Measurements from ENCODE around the gene MSL2. TPM values are rescaled to one million over a fixed set of nuclear protein-coding genes. Genes with fewer than 3 reads are reported as not detected.
"Not testable (repeated sequence)": the region's sequence is repeated elsewhere in the genome, so short reads cannot be mapped to it uniquely, and the experiment has no call there.

MSL2 gene
- 10 to 100 TPM; 23.8 to 28.7 TPM for total RNA-seq
- polyA plus RNA-seq (ENCODE audit: insufficient read length in 2 of 2), result 10 to 100 TPM; 26.2 to 31.5 TPM
- long read RNA-seq, donor 1, full-length matches to known transcripts, result 7 of 7 reads
- long read RNA-seq, donor 1, partial matches to known transcripts, result 0 of 7 reads
- long read RNA-seq, donor 1, other reads (novel, unspliced or antisense), result 0 of 7 reads
- long read RNA-seq, donor 2, full-length matches to known transcripts, result 6 of 6 reads
- long read RNA-seq, donor 2, partial matches to known transcripts, result 0 of 6 reads
- long read RNA-seq, donor 2, other reads (novel, unspliced or antisense), result 0 of 6 reads
- long read RNA-seq, donor 3, full-length matches to known transcripts, result 6 of 6 reads
- long read RNA-seq, donor 3, partial matches to known transcripts, result 0 of 6 reads
- long read RNA-seq, donor 3, other reads (novel, unspliced or antisense), result 0 of 6 reads
- long read RNA-seq, donor 4, full-length matches to known transcripts, result 5 of 5 reads
- long read RNA-seq, donor 4, partial matches to known transcripts, result 0 of 5 reads
- long read RNA-seq, donor 4, other reads (novel, unspliced or antisense), result 0 of 5 reads

- peak within 1 kb of the TSS; percentile 86 for H3K4me3 ChIP-seq (ENCODE audit: low read depth, low read length)
- H3K36me3 ChIP-seq (ENCODE audit: control insufficient read depth, insufficient read depth, low read length), result no peaks in the 10 kb centered on the region
- H3K27ac ChIP-seq (ENCODE audit: low read depth, low read length), result peak within 1 kb of the TSS; percentile 99
- H3K4me1 ChIP-seq (ENCODE audit: control insufficient read depth, insufficient read depth, low read length), result peaks cover 14% of the 10 kb centered on the region
- no peak for DNase-seq (ENCODE audit: low read depth in 4 of 6, low spot score in 6 of 6)
- H3K9me3 ChIP-seq (ENCODE audit: control insufficient read depth, insufficient read depth, low read length), result no peaks in the 10 kb centered on the region
- under 1% methylated on average over 37 of the region's 37 CpGs for WGBS (ENCODE audit: insufficient coverage)
- H3K27me3 ChIP-seq (ENCODE audit: control insufficient read depth, insufficient read depth, low read length), result no peaks in the 10 kb centered on the region
Measured at GRCh38 chr3:136196064-136196400, at the start of gene MSL2. MSL2 (minus strand) TSS chr3:136196335; CDS start chr3:136195113, 1,222 bp downstream.

- Histone ChIP-seq H3K27ac (ENCODE audit: low read depth, low read length) (no peak overlapping the region), H3K9me3 (ENCODE audit: control insufficient read depth, insufficient read depth, low read length) (no peaks in the 10 kb centered on the region), H3K27me3 (ENCODE audit: control insufficient read depth, insufficient read depth, low read length) (no peaks in the 10 kb centered on the region), H3K4me1 (ENCODE audit: control insufficient read depth, insufficient read depth, low read length) (peaks cover 7% of the 10 kb centered on the region), H3K36me3 (ENCODE audit: control insufficient read depth, insufficient read depth, low read length) (no peaks in the 10 kb centered on the region), H3K4me3 (ENCODE audit: low read depth, low read length) (no peak overlapping the region)
- DNase-seq (ENCODE audit: low read depth in 4 of 6, low spot score in 6 of 6), result no peak
- 83% methylated on average over 3 of the region's 3 CpGs for WGBS (ENCODE audit: insufficient coverage)
Measured at GRCh38 chr3:136245691-136246090, 49.6 kb upstream of the MSL2 start.

GRCh38 chr3:136239094-136239493 is 43.0 kb upstream of the MSL2 start:
- no peaks in the 10 kb centered on the region for H3K4me1 ChIP-seq (ENCODE audit: control insufficient read depth, insufficient read depth, low read length)
- H3K4me3 ChIP-seq (ENCODE audit: low read depth, low read length), result no peak overlapping the region
- H3K9me3 ChIP-seq (ENCODE audit: control insufficient read depth, insufficient read depth, low read length), result no peaks in the 10 kb centered on the region
- H3K27me3 ChIP-seq (ENCODE audit: control insufficient read depth, insufficient read depth, low read length), result no peaks in the 10 kb centered on the region
- H3K36me3 ChIP-seq (ENCODE audit: control insufficient read depth, insufficient read depth, low read length), result no peaks in the 10 kb centered on the region
- no peak overlapping the region for H3K27ac ChIP-seq (ENCODE audit: low read depth, low read length)
- no peak for DNase-seq (ENCODE audit: low read depth in 4 of 6, low spot score in 6 of 6)
- WGBS (ENCODE audit: insufficient coverage), result no CpG with 5 or more reads among the region's 1 CpG

- no peaks in the 10 kb centered on the region for H3K9me3 ChIP-seq (ENCODE audit: control insufficient read depth, insufficient read depth, low read length)
- DNase-seq (ENCODE audit: low read depth in 4 of 6, low spot score in 6 of 6), result no peak
- no peaks in the 10 kb centered on the region for H3K27me3 ChIP-seq (ENCODE audit: control insufficient read depth, insufficient read depth, low read length)
- no peaks in the 10 kb centered on the region for H3K4me1 ChIP-seq (ENCODE audit: control insufficient read depth, insufficient read depth, low read length)
- WGBS (ENCODE audit: insufficient coverage), result 100% methylated on average over 1 of the region's 4 CpGs
- H3K27ac ChIP-seq (ENCODE audit: low read depth, low read length), result no peak overlapping the region
- H3K36me3 ChIP-seq (ENCODE audit: control insufficient read depth, insufficient read depth, low read length), result no peaks in the 10 kb centered on the region
- no peak overlapping the region for H3K4me3 ChIP-seq (ENCODE audit: low read depth, low read length)
Measured at GRCh38 chr3:136237961-136238649, 42.0 kb upstream of the MSL2 start.

- H3K36me3 ChIP-seq (ENCODE audit: control insufficient read depth, insufficient read depth, low read length), result no peaks in the 10 kb centered on the region
- no peaks in the 10 kb centered on the region for H3K27me3 ChIP-seq (ENCODE audit: control insufficient read depth, insufficient read depth, low read length)
- WGBS (ENCODE audit: insufficient coverage), result no CpG with 5 or more reads among the region's 1 CpG
- H3K4me1 ChIP-seq (ENCODE audit: control insufficient read depth, insufficient read depth, low read length), result no peaks in the 10 kb centered on the region
- H3K27ac ChIP-seq (ENCODE audit: low read depth, low read length), result no peak overlapping the region
- no peak for DNase-seq (ENCODE audit: low read depth in 4 of 6, low spot score in 6 of 6)
- H3K9me3 ChIP-seq (ENCODE audit: control insufficient read depth, insufficient read depth, low read length), result no peaks in the 10 kb centered on the region
- H3K4me3 ChIP-seq (ENCODE audit: low read depth, low read length), result no peak overlapping the region
Measured at GRCh38 chr3:136237103-136237502, 41.0 kb upstream of the MSL2 start.

GRCh38 chr3:136236109-136236508 is 40.0 kb upstream of the MSL2 start:
- WGBS (ENCODE audit: insufficient coverage), result 80% methylated on average over 1 of the region's 2 CpGs
- no peak overlapping the region for H3K4me3 ChIP-seq (ENCODE audit: low read depth, low read length)
- H3K9me3 ChIP-seq (ENCODE audit: control insufficient read depth, insufficient read depth, low read length), result no peaks in the 10 kb centered on the region
- no peaks in the 10 kb centered on the region for H3K36me3 ChIP-seq (ENCODE audit: control insufficient read depth, insufficient read depth, low read length)
- DNase-seq (ENCODE audit: low read depth in 4 of 6, low spot score in 6 of 6), result no peak
- no peak overlapping the region for H3K27ac ChIP-seq (ENCODE audit: low read depth, low read length)
- no peaks in the 10 kb centered on the region for H3K27me3 ChIP-seq (ENCODE audit: control insufficient read depth, insufficient read depth, low read length)
- H3K4me1 ChIP-seq (ENCODE audit: control insufficient read depth, insufficient read depth, low read length), result no peaks in the 10 kb centered on the region

- Histone ChIP-seq H3K4me1 (ENCODE audit: control insufficient read depth, insufficient read depth, low read length) (no peaks in the 10 kb centered on the region), H3K27ac (ENCODE audit: low read depth, low read length) (no peak overlapping the region), H3K27me3 (ENCODE audit: control insufficient read depth, insufficient read depth, low read length) (no peaks in the 10 kb centered on the region), H3K36me3 (ENCODE audit: control insufficient read depth, insufficient read depth, low read length) (no peaks in the 10 kb centered on the region), H3K9me3 (ENCODE audit: control insufficient read depth, insufficient read depth, low read length) (no peaks in the 10 kb centered on the region), H3K4me3 (ENCODE audit: low read depth, low read length) (no peak overlapping the region)
- no peak for DNase-seq (ENCODE audit: low read depth in 4 of 6, low spot score in 6 of 6)
- no CpG with 5 or more reads among the region's 1 CpG for WGBS (ENCODE audit: insufficient coverage)
Measured at GRCh38 chr3:136235545-136235944, 39.4 kb upstream of the MSL2 start.

GRCh38 chr3:136232413-136232812 is 36.3 kb upstream of the MSL2 start:
- DNase-seq (ENCODE audit: low read depth in 4 of 6, low spot score in 6 of 6), result no peak
- Histone ChIP-seq H3K4me1 (ENCODE audit: control insufficient read depth, insufficient read depth, low read length) (no peaks in the 10 kb centered on the region), H3K27me3 (ENCODE audit: control insufficient read depth, insufficient read depth, low read length) (no peaks in the 10 kb centered on the region), H3K9me3 (ENCODE audit: control insufficient read depth, insufficient read depth, low read length) (no peaks in the 10 kb centered on the region), H3K36me3 (ENCODE audit: control insufficient read depth, insufficient read depth, low read length) (no peaks in the 10 kb centered on the region), H3K4me3 (ENCODE audit: low read depth, low read length) (no peak overlapping the region), H3K27ac (ENCODE audit: low read depth, low read length) (no peak overlapping the region)
- 86% methylated on average over 1 of the region's 2 CpGs for WGBS (ENCODE audit: insufficient coverage)

- H3K4me3 ChIP-seq (ENCODE audit: low read depth, low read length); H3K36me3 ChIP-seq (ENCODE audit: control insufficient read depth, insufficient read depth, low read length); H3K27ac ChIP-seq (ENCODE audit: low read depth, low read length); H3K4me1 ChIP-seq (ENCODE audit: control insufficient read depth, insufficient read depth, low read length); H3K9me3 ChIP-seq (ENCODE audit: control insufficient read depth, insufficient read depth, low read length); DNase-seq (ENCODE audit: low read depth in 4 of 6, low spot score in 6 of 6); H3K27me3 ChIP-seq (ENCODE audit: control insufficient read depth, insufficient read depth, low read length): not testable (repeated sequence)
- WGBS (ENCODE audit: insufficient coverage), result 92% methylated on average over 4 of the region's 4 CpGs
Measured at GRCh38 chr3:136222746-136223145, 26.6 kb upstream of the MSL2 start.

Measured in spinal cord (tissue), 10 donors.